ENCODE results near the gene LONP1.
A peak's percentile ranks its signal among the peaks of the same experiment; 100 is the strongest.
"Not testable (repeated sequence)": the region's sequence is repeated elsewhere in the genome, so short reads cannot be mapped to it uniquely, and the experiment has no call there.

LONP1 gene

GRCh38 chr19:5692723-5693194, 27.2 kb downstream of the LONP1 start:
- DNase-seq, result no peak

GRCh38 chr19:5691822-5692722, 27.9 kb downstream of the LONP1 start:
- no peak for DNase-seq

GRCh38 chr19:5690955-5691821, 28.8 kb downstream of the LONP1 start:
- DNase-seq, result peak; percentile 39

GRCh38 chr19:5690125-5690954, 29.6 kb downstream of the LONP1 start, which contains the start of gene RPL36:
RPL36 (plus strand) TSS chr19:5690295; CDS start chr19:5690508, 213 bp downstream.
- DNase-seq, result peak; percentile 95

- DNase-seq, result not testable (repeated sequence)
These were observed 31.6 kb downstream of the LONP1 start for GRCh38 chr19:5688262-5688881.

GRCh38 chr19:5687360-5688198, 32.4 kb downstream of the LONP1 start:
- no peak for DNase-seq

GRCh38 chr19:5686647-5687359, 33.1 kb downstream of the LONP1 start:
- DNase-seq, result peak; percentile 88

- DNase-seq, result no peak
These were observed 33.7 kb downstream of the LONP1 start for GRCh38 chr19:5686326-5686646.

- no peak for DNase-seq
These were observed 35.1 kb downstream of the LONP1 start for GRCh38 chr19:5684694-5685430.

GRCh38 chr19:5683177-5683886, 36.6 kb downstream of the LONP1 start:
- no peak for DNase-seq

- DNase-seq, result no peak
These were observed 37.9 kb downstream of the LONP1 start for GRCh38 chr19:5682107-5682482.

GRCh38 chr19:5681391-5682106, 38.4 kb downstream of the LONP1 start:
- DNase-seq, result no peak

GRCh38 chr19:5680437-5681368, 39.2 kb downstream of the LONP1 start, which contains the start of the genes HSD11B1L and MICOS13:
HSD11B1L (plus strand) TSS chr19:5681027; CDS start chr19:5684833, 3,806 bp downstream.
MICOS13 (minus strand) TSS chr19:5680516; CDS start chr19:5680486, 30 bp downstream.
- peak; percentile 99 for DNase-seq

- DNase-seq, result no peak
These were observed 39.9 kb downstream of the LONP1 start for GRCh38 chr19:5680084-5680436.

- no peak for DNase-seq
These were observed 40.5 kb downstream of the LONP1 start for GRCh38 chr19:5679289-5680083.

GRCh38 chr19:5678071-5678718, 41.8 kb downstream of the LONP1 start:
- DNase-seq, result no peak

Measured in fibroblast of skin of right quadriceps (primary cell).